ENCODE measurements around the gene AAMP. TPM values are rescaled to one million over a fixed set of nuclear protein-coding genes. Genes with fewer than 3 reads are reported as not detected.
A peak's percentile ranks its signal among the peaks of the same experiment; 100 is the strongest.

AAMP gene
- total RNA-seq, 2 experiments from 2014 or later: 68.7 to 97.0 TPM

DNA sequence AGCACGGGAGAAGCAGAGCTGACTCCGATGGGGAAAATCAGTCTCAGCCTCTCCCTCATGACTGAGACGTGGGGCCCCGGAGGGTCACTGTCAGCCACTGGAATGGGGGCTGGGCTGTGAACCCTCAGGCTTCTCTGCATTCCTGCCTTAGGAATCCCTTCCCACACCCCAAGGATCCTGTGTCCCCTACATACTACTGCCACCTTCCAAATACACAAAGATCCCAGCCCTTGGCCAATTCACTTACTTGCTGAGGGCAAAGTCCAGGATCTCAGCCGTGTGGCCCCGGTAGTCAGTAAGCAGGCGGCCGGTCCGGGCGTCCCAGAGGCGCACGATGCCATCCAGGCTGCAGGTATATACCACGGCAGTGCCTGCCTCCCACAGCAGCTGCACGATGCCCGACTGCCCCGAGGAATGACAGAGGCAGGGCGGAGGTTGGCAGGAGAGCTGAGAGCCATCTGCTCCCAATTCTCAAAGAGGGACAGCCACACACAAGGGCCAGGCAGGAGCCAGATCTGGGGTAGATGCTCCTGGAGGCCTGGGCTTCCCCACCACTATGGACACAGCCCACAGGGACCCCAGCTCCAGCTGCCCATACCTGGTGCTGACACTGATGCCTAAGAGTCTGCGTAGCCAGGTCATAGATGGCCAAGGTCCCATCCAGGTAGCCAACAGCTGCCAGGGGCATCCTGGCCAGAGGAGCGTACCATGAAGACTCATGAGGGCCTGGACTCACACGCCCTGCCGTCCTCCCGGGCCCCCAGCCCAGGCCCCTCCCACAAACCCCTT lies 5.0 kb downstream of the AAMP start:
- no peak for DNase-seq (ENCODE audit: low spot score)
- no peak overlapping the region for H3K4me2 ChIP-seq (ENCODE audit: low read length)
- H2AFZ ChIP-seq (ENCODE audit: low read length): no peak overlapping the region
- ChIA-PET CTCF (ENCODE audit: unreplicated experiment) (no interaction called here), POLR2A (interaction anchor here (0.6 kb wide), 1 partner anchor 161 kb away, joined by 4 read pairs; no protein-coding TSS in a partner anchor)
- no peaks in the 10 kb centered on the region for H3K9me3 ChIP-seq (ENCODE audit: low read length)
- TF ChIP-seq, protein P1, sequence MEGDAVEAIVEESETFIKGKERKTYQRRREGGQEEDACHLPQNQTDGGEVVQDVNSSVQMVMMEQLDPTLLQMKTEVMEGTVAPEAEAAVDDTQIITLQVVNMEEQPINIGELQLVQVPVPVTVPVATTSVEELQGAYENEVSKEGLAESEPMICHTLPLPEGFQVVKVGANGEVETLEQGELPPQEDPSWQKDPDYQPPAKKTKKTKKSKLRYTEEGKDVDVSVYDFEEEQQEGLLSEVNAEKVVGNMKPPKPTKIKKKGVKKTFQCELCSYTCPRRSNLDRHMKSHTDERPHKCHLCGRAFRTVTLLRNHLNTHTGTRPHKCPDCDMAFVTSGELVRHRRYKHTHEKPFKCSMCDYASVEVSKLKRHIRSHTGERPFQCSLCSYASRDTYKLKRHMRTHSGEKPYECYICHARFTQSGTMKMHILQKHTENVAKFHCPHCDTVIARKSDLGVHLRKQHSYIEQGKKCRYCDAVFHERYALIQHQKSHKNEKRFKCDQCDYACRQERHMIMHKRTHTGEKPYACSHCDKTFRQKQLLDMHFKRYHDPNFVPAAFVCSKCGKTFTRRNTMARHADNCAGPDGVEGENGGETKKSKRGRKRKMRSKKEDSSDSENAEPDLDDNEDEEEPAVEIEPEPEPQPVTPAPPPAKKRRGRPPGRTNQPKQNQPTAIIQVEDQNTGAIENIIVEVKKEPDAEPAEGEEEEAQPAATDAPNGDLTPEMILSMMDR (conservative IDR thresholded peaks at IDR 0.05; ENCODE audit: low read length): no peak
- TF ChIP-seq EZH2phosphoT487 (IDR thresholded peaks at IDR 0.05; ENCODE audit: borderline replicate concordance, low read depth, low read length): no peak
- peaks cover 6% of the 10 kb centered on the region; the same call in 1 of the 2 replicates for H3K79me2 ChIP-seq (ENCODE audit: insufficient read depth, low read depth, low read length)
- no TSS peak for BruUV-seq (replicated peaks)
- no peak overlapping the region for H3K4me3 ChIP-seq (ENCODE audit: low read depth, low read length, poor library complexity, severe bottlenecking)
- no peak overlapping the region for H3K27ac ChIP-seq (ENCODE audit: low read depth, low read length, poor library complexity, severe bottlenecking)
- H3K9me2 ChIP-seq (ENCODE audit: insufficient read depth, low read length): no peaks in the 10 kb centered on the region
- intact Hi-C loops (cut with micrococcal nuclease; ENCODE audit: unreplicated experiment): no loop called here
- peaks cover 30% of the 10 kb centered on the region for H3K36me3 ChIP-seq (ENCODE audit: insufficient read depth, low read length)
- no peaks in the 10 kb centered on the region for H4K20me1 ChIP-seq (ENCODE audit: insufficient read depth, low read length)
- peaks cover 17% of the 10 kb centered on the region for H3K4me1 ChIP-seq (ENCODE audit: insufficient read depth, low read length, poor library complexity, severe bottlenecking)

DNA sequence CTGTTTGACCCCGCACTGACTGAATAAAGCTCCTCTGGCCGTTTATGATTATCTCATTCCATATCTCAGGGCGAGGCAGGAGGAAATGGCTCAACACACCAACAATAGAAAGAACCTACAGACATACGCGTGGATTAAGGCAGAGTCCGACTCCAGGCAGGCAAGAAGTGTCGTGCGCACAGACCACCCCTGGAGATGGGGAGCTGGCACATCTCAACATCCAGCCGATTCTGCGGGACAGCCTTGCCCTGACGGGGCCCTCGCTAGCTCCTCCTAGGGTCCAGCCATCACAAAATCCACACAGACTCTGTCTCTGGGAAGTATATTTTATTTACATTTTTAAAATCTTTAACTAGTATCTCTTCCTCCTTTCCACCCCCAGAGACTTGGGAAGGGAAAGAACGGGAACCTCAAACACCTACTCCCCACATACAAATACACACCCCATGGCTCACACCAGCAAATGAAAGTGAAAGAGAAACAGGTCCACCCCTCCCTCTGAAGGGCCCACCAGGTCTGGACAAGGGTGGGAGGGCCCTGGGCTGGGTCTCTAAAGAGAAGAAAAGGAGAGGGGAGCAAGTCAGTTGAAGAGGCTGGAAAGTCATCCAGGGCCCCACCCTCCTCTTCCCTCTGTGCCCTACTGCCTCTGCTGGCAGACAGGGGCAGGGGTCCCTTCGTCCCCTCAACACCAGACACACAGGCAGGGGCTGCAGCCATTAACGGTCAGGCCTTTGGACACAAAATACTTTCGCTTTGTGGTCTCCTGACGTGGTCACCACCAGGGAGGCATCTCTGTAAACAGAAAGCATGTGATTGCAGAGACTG lies 5.9 kb downstream of the AAMP start:
- no peak for DNase-seq (ENCODE audit: low spot score)
- H3K4me2 ChIP-seq (ENCODE audit: low read length): no peak overlapping the region
- H3K4me3 ChIP-seq (ENCODE audit: low read depth, low read length, poor library complexity, severe bottlenecking): no peak overlapping the region
- H3K9me3 ChIP-seq (ENCODE audit: low read length): no peaks in the 10 kb centered on the region
- TSS peak; percentile 83 for BruUV-seq (replicated peaks)
- CTCF ChIA-PET (ENCODE audit: unreplicated experiment): no interaction called here
- H3K4me1 ChIP-seq (ENCODE audit: insufficient read depth, low read length, poor library complexity, severe bottlenecking): peaks cover 26% of the 10 kb centered on the region
- H3K36me3 ChIP-seq (ENCODE audit: insufficient read depth, low read length): peaks cover 30% of the 10 kb centered on the region
- H2AFZ ChIP-seq (ENCODE audit: low read length): no peak overlapping the region
- no peak overlapping the region for H3K27ac ChIP-seq (ENCODE audit: low read depth, low read length, poor library complexity, severe bottlenecking)
- H4K20me1 ChIP-seq (ENCODE audit: insufficient read depth, low read length): no peaks in the 10 kb centered on the region
- POLR2A ChIA-PET: no interaction called here
- H3K79me2 ChIP-seq (ENCODE audit: insufficient read depth, low read depth, low read length): peaks cover 2% of the 10 kb centered on the region; the same call in 1 of the 2 replicates
- no peak for TF ChIP-seq EZH2phosphoT487 (IDR thresholded peaks at IDR 0.05; ENCODE audit: borderline replicate concordance, low read depth, low read length)
- TF ChIP-seq, protein P1 (conservative IDR thresholded peaks at IDR 0.05; ENCODE audit: low read length): peak; percentile 49
- H3K9me2 ChIP-seq (ENCODE audit: insufficient read depth, low read length): no peaks in the 10 kb centered on the region
- intact Hi-C loops (cut with micrococcal nuclease; ENCODE audit: unreplicated experiment): no loop called here
